ENCODE results near the gene TMBIM4.
"Not testable (repeated sequence)": the region's sequence is repeated elsewhere in the genome, so short reads cannot be mapped to it uniquely, and the experiment has no call there.

The TMBIM4 gene

GRCh38 chr12:66182956-66183355 is 13.2 kb upstream of the TMBIM4 start:
- no peak for TF ChIP-seq CTCF (IDR thresholded peaks at IDR 0.05; ENCODE audit: low read depth, low read length, missing control alignments)
- no peak overlapping the region for H3K4me3 ChIP-seq (ENCODE audit: low read depth, low read length)
- no peak for DNase-seq (ENCODE audit: low read depth)

GRCh38 chr12:66176105-66176900 is 6.5 kb upstream of the TMBIM4 start:
- no peak overlapping the region for H3K4me3 ChIP-seq (ENCODE audit: low read depth, low read length)
- no peak for DNase-seq (ENCODE audit: low read depth)
- no peak for TF ChIP-seq CTCF (IDR thresholded peaks at IDR 0.05; ENCODE audit: low read depth, low read length, missing control alignments)

GRCh38 chr12:66174391-66175325 is 4.9 kb upstream of the TMBIM4 start:
- H3K4me3 ChIP-seq (ENCODE audit: low read depth, low read length); DNase-seq (ENCODE audit: low read depth): not testable (repeated sequence)

- DNase-seq (ENCODE audit: low read depth): no peak
- H3K4me3 ChIP-seq (ENCODE audit: low read depth, low read length): peak overlapping the region; percentile 69
- TF ChIP-seq CTCF (IDR thresholded peaks at IDR 0.05; ENCODE audit: low read depth, low read length, missing control alignments): no peak
Observed at GRCh38 chr12:66170606-66171005, 810 bp upstream of the TMBIM4 start.

- TF ChIP-seq CTCF (IDR thresholded peaks at IDR 0.05; ENCODE audit: low read depth, low read length, missing control alignments): no peak
- no peak for DNase-seq (ENCODE audit: low read depth)
- peak overlapping the region; percentile 69 for H3K4me3 ChIP-seq (ENCODE audit: low read depth, low read length)
Observed at GRCh38 chr12:66168410-66168809, 1.4 kb downstream of the TMBIM4 start.

GRCh38 chr12:66166561-66166960 is 3.2 kb downstream of the TMBIM4 start:
- TF ChIP-seq CTCF (IDR thresholded peaks at IDR 0.05; ENCODE audit: low read depth, low read length, missing control alignments): no peak

GRCh38 chr12:66165141-66165540 is 4.7 kb downstream of the TMBIM4 start:
- no peak for DNase-seq (ENCODE audit: low read depth)
- no peak for TF ChIP-seq CTCF (IDR thresholded peaks at IDR 0.05; ENCODE audit: low read depth, low read length, missing control alignments)
- H3K4me3 ChIP-seq (ENCODE audit: low read depth, low read length): no peak overlapping the region

More at GRCh38 chr12:66166561-66166960, 3.2 kb downstream of the TMBIM4 start:
- DNase-seq (ENCODE audit: low read depth): no peak
- H3K4me3 ChIP-seq (ENCODE audit: low read depth, low read length): no peak overlapping the region

All from GM12864 (cell line).